Right lobe of liver (tissue), 4 donors: ENCODE data around the gene KCNJ11.

Experiments used
- POLR2A ChIP-seq: fragments of 450-650 bp; IDR thresholded peaks from one replicate; pipeline ENCODE4 v1.6.1; 2017; ENCODE audit warnings: antibody characterized with exemption, mild to moderate bottlenecking
- TF ChIP-seq, protein P1 (sequence below), 4 donors: fragments of 200-600 bp in 3 of 4; fragments of 450-650 bp in 1 of 4; IDR thresholded peaks; one replicate each; pipeline versions ENCODE4 v1.5.1 to v1.8.0; 2016 to 2022; ENCODE audit warnings: antibody characterized with exemption in 4 of 4, mild to moderate bottlenecking in 2 of 4
- donor health status: DM: no; HTN: no; CAD: no.
- donor health status: DM: no; HTN: no; CAD: no.
- donor health status: DM: no; HTN: yes; CAD: no.

DNA sequence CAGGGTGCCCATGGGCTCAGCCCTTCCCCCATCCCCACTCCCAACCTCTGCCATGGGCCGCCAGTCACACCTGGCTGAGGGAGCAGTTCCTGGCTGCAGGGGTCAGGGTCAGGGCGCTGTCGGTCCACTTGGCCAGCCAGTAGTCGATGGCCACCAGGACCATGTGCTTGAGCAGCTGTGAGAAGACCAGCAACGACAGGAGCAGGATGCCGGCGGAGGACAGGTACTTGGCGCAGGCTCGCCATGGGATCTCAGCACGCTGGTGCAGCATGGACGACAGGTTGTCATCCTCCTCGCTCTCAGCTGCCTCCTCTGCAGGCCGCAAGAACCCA, 18.3 kb upstream of the KCNJ11 start:
- no peak for TF ChIP-seq POLR2A
- TF ChIP-seq, protein P1, sequence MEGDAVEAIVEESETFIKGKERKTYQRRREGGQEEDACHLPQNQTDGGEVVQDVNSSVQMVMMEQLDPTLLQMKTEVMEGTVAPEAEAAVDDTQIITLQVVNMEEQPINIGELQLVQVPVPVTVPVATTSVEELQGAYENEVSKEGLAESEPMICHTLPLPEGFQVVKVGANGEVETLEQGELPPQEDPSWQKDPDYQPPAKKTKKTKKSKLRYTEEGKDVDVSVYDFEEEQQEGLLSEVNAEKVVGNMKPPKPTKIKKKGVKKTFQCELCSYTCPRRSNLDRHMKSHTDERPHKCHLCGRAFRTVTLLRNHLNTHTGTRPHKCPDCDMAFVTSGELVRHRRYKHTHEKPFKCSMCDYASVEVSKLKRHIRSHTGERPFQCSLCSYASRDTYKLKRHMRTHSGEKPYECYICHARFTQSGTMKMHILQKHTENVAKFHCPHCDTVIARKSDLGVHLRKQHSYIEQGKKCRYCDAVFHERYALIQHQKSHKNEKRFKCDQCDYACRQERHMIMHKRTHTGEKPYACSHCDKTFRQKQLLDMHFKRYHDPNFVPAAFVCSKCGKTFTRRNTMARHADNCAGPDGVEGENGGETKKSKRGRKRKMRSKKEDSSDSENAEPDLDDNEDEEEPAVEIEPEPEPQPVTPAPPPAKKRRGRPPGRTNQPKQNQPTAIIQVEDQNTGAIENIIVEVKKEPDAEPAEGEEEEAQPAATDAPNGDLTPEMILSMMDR (IDR thresholded peaks at IDR 0.05) = no peak
